Peyer's patch (tissue), 4 donors: ENCODE measurements around the gene ID4. TPM values are rescaled to one million over a fixed set of nuclear protein-coding genes. Genes with fewer than 3 reads are reported as not detected.

ENCODE experiments used
- DNase-seq, 3 donors: peaks; one replicate each; pipeline ENCODE4 v3.0.0-alpha.2; 2017 to 2019
- H3K27ac ChIP-seq, 4 donors: fragments of 200-600 bp; sonication (generic); one replicate each; pipeline ENCODE4 v1.5.1; 2016 to 2019
- H3K27me3 ChIP-seq, 2 donors: fragments of 200-600 bp; sonication (generic); one replicate each; pipeline ENCODE4 v1.5.1; 2019
- H3K36me3 ChIP-seq, 3 donors: fragments of 200-600 bp; sonication (generic); one replicate each; pipeline ENCODE4 v1.5.1; 2016 to 2019
- H3K4me1 ChIP-seq, 4 donors: fragments of 200-600 bp; sonication (generic); one replicate each; pipeline ENCODE4 v1.5.1; 2016 to 2019
- H3K4me3 ChIP-seq, 4 donors: fragments of 200-600 bp; sonication (generic); 1 replicate in 3 of 4; 2 replicates in 1 of 4; pipeline ENCODE4 v1.5.1; 2016 to 2019; ENCODE audit warnings: mild to moderate bottlenecking in 1 of 4
- H3K9me3 ChIP-seq, 4 donors: fragments of 200-600 bp; sonication (generic); one replicate each; pipeline ENCODE4 v1.5.1; 2016 to 2019; ENCODE audit warnings: mild to moderate bottlenecking in 1 of 4
- POLR2A ChIP-seq, 2 donors: fragments of 450-650 bp; IDR thresholded peaks; one replicate each; pipeline ENCODE4 v1.5.1; 2017; ENCODE audit warnings: antibody characterized with exemption in 2 of 2, mild to moderate bottlenecking in 2 of 2, moderate library complexity in 2 of 2
- total RNA-seq, 4 donors: library from RNA; depleted of rRNA; stranded (reverse); fragments of >200 nt; gene quantifications; one replicate each; pipeline ENCODE4 v1.1.0, GENCODE V29; 2016
- TF ChIP-seq, protein P1 (sequence below), 6 experiments: fragments of 450-650 bp in 4 of 6; fragments of 200-600 bp in 2 of 6; sonication (generic) in 1 of 6; IDR thresholded peaks; one replicate each; pipeline ENCODE4 v1.5.1; 2017 to 2019; ENCODE audit warnings: antibody characterized with exemption in 6 of 6, mild to moderate bottlenecking in 3 of 6, moderate library complexity in 1 of 6

Gene ID4
- total RNA-seq, 4 donors from 2014 or later = 2.8 to 12.3 (median 8.4) TPM

DNA sequence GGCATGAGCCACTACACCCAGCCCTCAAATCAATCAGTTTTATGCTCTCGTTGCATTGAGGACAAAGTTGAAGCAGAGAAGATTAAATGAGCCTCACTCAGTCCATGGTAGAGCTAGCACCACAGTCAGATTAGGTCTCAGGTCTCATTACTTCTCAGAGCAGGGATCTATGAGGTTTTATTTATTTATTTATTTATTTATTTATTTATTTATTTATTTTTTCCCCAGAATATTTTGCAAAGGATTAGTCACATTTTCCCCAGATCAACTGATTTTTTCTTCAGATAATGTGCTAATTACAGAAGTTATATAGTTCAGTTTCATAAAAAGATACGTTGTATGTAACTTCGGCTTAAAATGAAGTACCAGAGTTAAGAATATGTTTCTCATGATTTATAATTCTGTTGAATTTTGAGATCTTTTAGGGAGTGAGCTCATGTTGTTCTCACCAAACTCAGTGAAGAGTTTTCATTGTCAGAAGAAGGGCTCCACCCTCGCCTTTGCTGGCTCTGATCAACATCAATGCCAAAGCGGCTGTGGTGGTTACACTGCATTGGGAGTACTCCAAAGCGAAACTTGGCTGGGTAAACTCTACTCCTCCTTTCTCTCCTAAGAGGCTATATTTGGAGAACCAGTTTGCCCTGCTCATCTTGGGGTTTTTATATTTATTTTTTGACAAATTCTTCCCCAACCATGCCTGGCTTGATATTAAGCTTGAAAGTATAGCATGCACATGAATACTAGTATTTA lies 12.9 kb upstream of the ID4 start:
- no peak for DNase-seq
- no peak overlapping the region for H3K4me3 ChIP-seq
- TF ChIP-seq, protein P1, sequence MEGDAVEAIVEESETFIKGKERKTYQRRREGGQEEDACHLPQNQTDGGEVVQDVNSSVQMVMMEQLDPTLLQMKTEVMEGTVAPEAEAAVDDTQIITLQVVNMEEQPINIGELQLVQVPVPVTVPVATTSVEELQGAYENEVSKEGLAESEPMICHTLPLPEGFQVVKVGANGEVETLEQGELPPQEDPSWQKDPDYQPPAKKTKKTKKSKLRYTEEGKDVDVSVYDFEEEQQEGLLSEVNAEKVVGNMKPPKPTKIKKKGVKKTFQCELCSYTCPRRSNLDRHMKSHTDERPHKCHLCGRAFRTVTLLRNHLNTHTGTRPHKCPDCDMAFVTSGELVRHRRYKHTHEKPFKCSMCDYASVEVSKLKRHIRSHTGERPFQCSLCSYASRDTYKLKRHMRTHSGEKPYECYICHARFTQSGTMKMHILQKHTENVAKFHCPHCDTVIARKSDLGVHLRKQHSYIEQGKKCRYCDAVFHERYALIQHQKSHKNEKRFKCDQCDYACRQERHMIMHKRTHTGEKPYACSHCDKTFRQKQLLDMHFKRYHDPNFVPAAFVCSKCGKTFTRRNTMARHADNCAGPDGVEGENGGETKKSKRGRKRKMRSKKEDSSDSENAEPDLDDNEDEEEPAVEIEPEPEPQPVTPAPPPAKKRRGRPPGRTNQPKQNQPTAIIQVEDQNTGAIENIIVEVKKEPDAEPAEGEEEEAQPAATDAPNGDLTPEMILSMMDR (IDR thresholded peaks at IDR 0.05) = no peak
- TF ChIP-seq POLR2A (IDR thresholded peaks at IDR 0.05) = no peak
- no peaks in the 10 kb centered on the region for H3K36me3 ChIP-seq
- H3K4me1 ChIP-seq = no peaks in the 10 kb centered on the region
- no peaks in the 10 kb centered on the region for H3K27me3 ChIP-seq
- H3K9me3 ChIP-seq = no peaks in the 10 kb centered on the region
- H3K27ac ChIP-seq = no peak overlapping the region

DNA sequence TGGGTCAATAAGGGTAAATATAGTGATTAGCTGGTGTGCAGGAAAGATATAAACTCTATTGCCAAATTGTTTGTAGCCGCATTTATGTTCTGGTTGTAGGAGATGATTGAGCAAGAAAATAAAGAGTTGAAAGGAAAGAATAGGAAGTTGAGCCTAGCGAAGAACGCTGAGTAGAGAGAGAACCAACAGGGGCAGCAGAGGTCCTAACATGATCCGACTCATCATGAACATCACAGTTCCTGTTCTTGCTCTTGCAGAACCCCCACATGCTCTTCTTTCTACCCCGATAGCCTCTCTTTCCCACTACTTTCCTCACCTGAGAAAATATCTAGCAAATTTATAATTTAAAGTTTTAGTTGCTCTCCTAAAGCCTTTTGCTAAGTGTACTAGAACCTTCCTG lies 9.9 kb upstream of the ID4 start:
- no peak overlapping the region for H3K4me3 ChIP-seq
- DNase-seq = no peak
- no peaks in the 10 kb centered on the region for H3K9me3 ChIP-seq
- TF ChIP-seq, protein P1 (IDR thresholded peaks at IDR 0.05) = no peak
- TF ChIP-seq POLR2A (IDR thresholded peaks at IDR 0.05) = no peak
- H3K27me3 ChIP-seq = no peaks in the 10 kb centered on the region
- no peaks in the 10 kb centered on the region for H3K36me3 ChIP-seq
- H3K27ac ChIP-seq = no peak overlapping the region
- H3K4me1 ChIP-seq = no peaks in the 10 kb centered on the region

DNA sequence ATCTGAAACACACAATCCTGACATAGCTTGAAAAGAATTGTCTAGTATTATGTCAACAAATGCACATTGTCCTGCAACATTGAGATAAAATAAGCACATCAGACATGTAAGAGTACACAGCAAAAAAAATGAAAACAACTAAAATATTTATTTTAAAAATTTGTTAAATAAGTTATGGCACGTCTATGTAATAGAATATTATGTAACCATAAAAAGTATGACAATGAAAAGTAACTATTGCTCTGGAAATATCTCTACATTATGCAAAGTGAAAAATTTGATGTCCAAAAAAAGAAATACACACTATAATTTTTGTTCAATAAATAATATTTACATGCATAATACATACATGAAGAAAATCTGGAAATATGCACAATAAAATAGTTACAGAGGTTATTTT lies 9.3 kb upstream of the ID4 start:
- no peak for DNase-seq
- no peak overlapping the region for H3K27ac ChIP-seq
- no peaks in the 10 kb centered on the region for H3K36me3 ChIP-seq
- TF ChIP-seq, protein P1 (IDR thresholded peaks at IDR 0.05) = no peak
- TF ChIP-seq POLR2A (IDR thresholded peaks at IDR 0.05) = no peak
- H3K4me1 ChIP-seq = no peaks in the 10 kb centered on the region
- no peaks in the 10 kb centered on the region for H3K9me3 ChIP-seq
- H3K4me3 ChIP-seq = no peak overlapping the region
- H3K27me3 ChIP-seq = no peaks in the 10 kb centered on the region

DNA sequence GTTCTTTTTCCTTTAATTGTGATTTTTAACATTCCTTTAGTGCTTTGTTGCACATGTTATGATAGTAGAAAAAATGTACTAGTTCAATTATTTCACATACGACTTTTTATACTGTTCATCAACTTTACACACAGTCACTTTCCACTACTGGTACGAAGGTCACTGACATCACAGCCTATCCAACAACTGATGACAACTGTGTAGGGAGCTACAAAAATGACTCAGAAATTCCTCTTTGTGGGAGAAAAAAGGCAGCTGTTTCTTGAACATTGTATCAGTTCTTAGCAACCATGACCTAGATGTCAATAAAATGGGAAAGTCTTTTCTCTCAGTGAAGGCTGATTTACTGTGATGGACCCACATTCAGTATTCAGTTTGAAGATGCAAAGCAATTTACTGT lies 7.0 kb upstream of the ID4 start:
- TF ChIP-seq, protein P1 (IDR thresholded peaks at IDR 0.05) = no peak
- TF ChIP-seq POLR2A (IDR thresholded peaks at IDR 0.05) = no peak
- no peaks in the 10 kb centered on the region for H3K27me3 ChIP-seq
- H3K27ac ChIP-seq = no peak overlapping the region

DNA sequence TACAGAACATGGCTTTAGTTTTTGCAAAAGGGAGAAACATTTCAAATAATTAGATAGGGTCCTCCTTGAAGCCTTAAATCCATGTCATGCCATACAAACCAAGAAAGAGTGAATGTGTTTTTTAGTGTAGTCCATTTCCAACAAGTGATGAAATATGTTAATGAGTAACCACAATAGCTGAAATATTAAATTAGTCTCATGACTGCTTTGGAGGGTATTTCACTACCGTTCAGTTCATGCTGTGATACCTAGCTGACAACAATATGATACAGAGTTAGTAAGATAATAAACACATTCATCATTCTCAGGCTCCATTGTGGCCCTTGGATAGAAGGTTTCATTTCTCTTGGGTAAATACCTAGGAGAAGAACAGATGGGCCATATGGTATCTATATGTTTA lies 5.8 kb upstream of the ID4 start:
- Histone ChIP-seq H3K4me3 (no peak overlapping the region), H3K27me3 (no peaks in the 10 kb centered on the region), H3K4me1 (no peaks in the 10 kb centered on the region), H3K9me3 (no peaks in the 10 kb centered on the region), H3K27ac (no peak overlapping the region), H3K36me3 (no peaks in the 10 kb centered on the region)
- no peak for TF ChIP-seq POLR2A (IDR thresholded peaks at IDR 0.05)
- TF ChIP-seq, protein P1 (IDR thresholded peaks at IDR 0.05) = no peak
- no peak for DNase-seq

More for the DNA sequence above, 7.0 kb upstream of the ID4 start:
- Histone ChIP-seq H3K4me3 (no peak overlapping the region), H3K36me3 (no peaks in the 10 kb centered on the region), H3K4me1 (no peaks in the 10 kb centered on the region), H3K9me3 (no peaks in the 10 kb centered on the region)
- DNase-seq = no peak
